Astrocyte of the spinal cord (primary cell): Measurements from ENCODE around the gene RPAP3.
A peak's percentile ranks its signal among the peaks of the same experiment; 100 is the strongest.

Experiments used
- DNase-seq: peaks from one replicate; pipeline ENCODE4 v3.0.0; 2011; ENCODE audit warnings: low read depth, low spot score
- H3K4me3 ChIP-seq: 2 replicates; pipeline ENCODE4 v1.5.1; 2011; ENCODE audit warnings: low read depth, mild to moderate bottlenecking, low read length, moderate library complexity
- CTCF ChIP-seq: IDR thresholded peaks from 2 replicates; pipeline ENCODE4 v1.5.1; 2012; ENCODE audit warnings: low read depth, mild to moderate bottlenecking, low read length, inconsistent platforms
- in situ Hi-C: cut with HindIII; loops from 2 replicates; pipeline ENCODE4 v1.10.0; 2017; ENCODE audit warnings: low sequenced_read_pairs

Gene RPAP3

GRCh38 chr12:47737936-47738594, 32.2 kb upstream of the RPAP3 start:
- TF ChIP-seq CTCF, result no peak
- DNase-seq, result no peak
- no peak overlapping the region for H3K4me3 ChIP-seq
- in situ Hi-C loops, result no loop called here

DNA sequence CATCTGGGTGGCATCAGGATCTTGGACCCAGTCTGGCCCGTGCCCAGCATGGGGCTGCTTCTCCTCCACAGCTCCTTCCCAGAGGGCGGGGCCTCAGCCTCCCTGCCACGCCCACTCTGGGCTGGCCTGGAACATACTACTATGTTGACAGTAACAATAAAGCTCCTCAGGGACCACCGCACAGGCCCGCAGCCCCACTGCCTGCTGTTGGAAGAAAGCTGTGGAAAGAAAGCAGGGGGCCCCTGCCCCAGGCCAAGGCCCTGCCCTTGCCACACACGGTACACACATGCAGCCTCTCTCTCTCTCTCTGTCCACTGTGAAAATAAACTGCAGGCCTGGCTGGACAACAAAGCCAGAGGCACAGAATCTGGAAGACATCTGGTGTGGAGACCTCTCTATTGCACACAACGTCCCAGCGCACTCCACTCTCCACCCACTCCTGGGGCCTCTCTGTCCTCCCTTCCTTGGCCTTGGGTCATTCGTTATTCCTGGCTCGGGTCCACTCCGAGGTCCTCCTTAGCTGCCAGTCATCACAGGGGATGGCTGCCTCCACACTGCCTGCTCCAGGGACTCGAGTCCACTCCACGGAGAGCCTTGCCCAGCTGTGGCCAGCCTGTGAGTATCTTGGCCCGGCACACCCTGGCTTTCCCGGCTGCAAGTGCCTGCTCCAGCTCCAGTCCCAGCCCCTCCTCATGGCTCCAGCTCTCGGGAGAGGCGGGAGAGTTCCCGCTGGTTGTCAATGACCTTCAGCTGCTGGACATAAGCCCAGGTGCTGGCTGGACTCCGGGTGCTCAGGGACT, 31.2 kb upstream of the RPAP3 start:
- peak; percentile 61 for DNase-seq
- H3K4me3 ChIP-seq, result no peak overlapping the region
- in situ Hi-C loops, result no loop called here
- no peak for TF ChIP-seq CTCF

GRCh38 chr12:47736216-47736615, 30.4 kb upstream of the RPAP3 start:
- no peak overlapping the region for H3K4me3 ChIP-seq
- TF ChIP-seq CTCF, result no peak
- no peak for DNase-seq
- in situ Hi-C loops, result no loop called here

DNA sequence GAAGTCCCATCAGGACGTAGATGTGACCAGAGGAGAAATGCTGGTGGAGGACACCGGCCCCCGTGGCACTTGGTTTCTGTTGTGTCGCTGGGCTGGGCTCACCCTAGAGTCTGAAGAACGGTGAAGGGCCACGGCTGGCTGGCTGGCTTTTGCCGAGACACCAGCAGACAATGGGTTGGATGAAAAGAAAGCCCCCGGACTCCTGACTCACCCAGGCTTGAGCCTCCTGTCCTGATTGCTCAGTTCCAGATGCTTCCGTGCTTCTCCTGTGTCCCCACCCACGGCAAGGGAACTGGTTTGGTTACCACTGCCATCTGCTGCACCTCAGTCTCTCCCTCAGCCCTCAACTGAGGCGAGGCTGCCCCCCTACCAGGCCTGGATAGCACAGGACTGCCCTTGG, 29.8 kb upstream of the RPAP3 start:
- in situ Hi-C loops, result no loop called here
- TF ChIP-seq CTCF, result no peak
- no peak for DNase-seq
- H3K4me3 ChIP-seq, result no peak overlapping the region

DNA sequence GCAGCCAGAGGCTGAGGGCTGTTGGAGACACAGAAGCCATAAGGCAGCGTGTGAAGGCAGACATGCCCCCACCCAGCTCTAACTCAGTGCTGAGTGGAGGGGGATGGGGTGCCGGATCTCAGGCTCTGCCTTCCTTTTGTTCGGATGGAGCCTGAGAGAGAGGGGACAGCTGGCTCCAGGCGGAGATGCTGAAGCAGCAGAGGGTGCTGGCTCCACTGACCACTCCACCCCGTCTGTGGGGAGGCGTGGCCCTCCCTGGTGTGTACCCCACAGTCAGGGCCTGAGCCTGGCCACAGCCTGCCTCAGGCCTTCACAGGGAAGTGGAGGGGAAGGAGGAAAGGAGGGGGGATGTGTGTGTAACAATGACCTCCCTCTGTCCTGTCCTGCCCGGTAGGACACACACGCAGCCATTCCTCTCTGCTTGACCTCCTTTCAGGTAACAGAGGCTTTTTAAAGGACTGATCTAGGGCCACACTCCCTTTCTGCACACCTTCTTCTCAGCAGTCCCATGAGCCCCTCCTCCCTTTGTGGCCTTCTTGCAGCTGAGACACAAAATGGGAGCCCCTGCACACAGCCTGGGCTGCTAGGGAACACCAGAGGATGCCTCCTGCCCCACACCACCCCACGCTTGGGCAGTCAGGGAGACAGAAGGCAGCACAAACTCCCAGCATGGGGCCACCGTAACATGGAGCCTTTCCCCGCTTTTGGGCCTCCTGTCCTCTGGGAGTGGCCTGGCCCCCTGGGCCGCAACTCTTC, 29.1 kb upstream of the RPAP3 start:
- TF ChIP-seq CTCF, result no peak
- no peak for DNase-seq
- no peak overlapping the region for H3K4me3 ChIP-seq
- in situ Hi-C loops, result no loop called here

GRCh38 chr12:47733142-47733541, 27.3 kb upstream of the RPAP3 start:
- TF ChIP-seq CTCF, result no peak
- in situ Hi-C loops, result no loop called here
- no peak for DNase-seq
- H3K4me3 ChIP-seq, result no peak overlapping the region
